Measurements from ENCODE around the gene OPCML. TPM values are rescaled to one million over a fixed set of nuclear protein-coding genes. Genes with fewer than 3 reads are reported as not detected.

The OPCML gene
- total RNA-seq, 1 donor from 2014 or later, result 4.1 TPM

DNA sequence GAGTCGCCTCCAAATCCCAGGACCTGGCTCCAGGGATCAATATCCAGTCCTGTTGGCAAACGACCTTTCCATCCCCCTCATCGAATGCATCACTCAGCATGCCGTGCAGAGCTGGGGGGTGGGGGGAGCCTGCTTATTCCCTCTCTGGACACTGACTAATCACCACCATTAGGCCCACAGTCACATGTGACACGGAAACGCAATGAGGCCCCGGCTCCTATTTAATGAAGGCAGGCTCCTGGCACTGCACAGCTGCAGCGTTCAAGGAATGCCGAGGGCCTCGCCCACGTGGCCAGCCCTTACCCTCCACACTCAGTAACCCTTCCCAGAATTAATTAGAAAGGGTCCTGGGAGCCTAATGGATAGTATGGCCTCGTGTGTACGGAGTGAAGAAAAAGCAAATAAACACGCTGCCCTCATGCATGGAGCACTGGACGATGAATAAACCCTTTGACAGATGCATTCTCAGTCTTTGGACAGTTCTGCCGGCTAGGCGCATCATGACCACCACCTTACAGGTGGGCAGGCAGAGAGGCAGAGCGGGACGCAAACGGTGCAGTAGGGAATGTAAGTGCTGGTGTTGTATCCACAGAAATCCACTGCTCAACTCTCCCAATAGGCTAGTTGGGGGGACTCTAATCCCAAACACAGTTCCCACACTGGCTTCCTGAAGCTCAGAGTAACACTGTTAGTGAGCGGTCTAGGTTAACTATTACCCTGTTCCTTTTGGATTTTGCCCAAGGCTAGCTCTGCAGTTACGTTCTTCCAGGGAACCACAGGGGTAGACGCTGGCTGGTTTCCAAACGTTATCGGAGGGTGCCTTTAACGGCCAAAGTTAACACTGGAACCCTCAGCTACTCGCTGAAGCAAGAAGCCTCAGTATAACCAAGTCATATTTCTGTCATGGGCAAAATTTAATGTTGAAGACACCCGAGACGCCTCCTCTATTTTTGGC lies 490.1 kb downstream of the OPCML start:
- H3K4me3 Mint-ChIP-seq (ENCODE audit: unreplicated experiment), result no peak overlapping the region
- no peaks in the 10 kb centered on the region for H3K9me3 Mint-ChIP-seq (ENCODE audit: unreplicated experiment)
- peaks cover 26% of the 10 kb centered on the region for H3K4me1 Mint-ChIP-seq (ENCODE audit: unreplicated experiment)

DNA sequence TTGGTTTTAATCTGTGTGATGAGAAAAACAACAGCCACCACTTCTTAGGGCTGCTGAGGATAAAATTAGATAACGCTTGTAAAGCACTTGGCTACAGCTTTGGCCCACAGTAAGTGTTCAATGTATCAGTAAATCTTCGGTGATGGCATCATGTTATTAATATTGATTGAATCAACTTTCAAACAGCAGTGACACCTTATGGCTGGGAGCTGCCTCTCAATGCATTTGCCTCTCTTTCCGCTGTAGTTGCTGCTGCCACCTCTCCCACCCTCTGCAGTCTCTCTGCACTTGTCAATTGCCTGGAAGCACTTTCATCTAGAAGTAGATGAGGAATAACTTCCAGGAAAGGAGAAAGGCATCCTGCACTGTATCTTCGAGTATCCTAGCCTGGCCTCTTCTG lies 491.1 kb downstream of the OPCML start:
- Mint-ChIP-seq H3K27ac (ENCODE audit: unreplicated experiment) (no peak overlapping the region), H3K4me3 (ENCODE audit: unreplicated experiment) (no peak overlapping the region), H3K9me3 (ENCODE audit: unreplicated experiment) (no peaks in the 10 kb centered on the region), H3K36me3 (ENCODE audit: low read depth, unreplicated experiment) (no peaks in the 10 kb centered on the region), H3K4me1 (ENCODE audit: unreplicated experiment) (peaks cover 26% of the 10 kb centered on the region), H3K27me3 (ENCODE audit: unreplicated experiment) (peaks cover 5% of the 10 kb centered on the region)
- TF ChIP-seq, protein P1, sequence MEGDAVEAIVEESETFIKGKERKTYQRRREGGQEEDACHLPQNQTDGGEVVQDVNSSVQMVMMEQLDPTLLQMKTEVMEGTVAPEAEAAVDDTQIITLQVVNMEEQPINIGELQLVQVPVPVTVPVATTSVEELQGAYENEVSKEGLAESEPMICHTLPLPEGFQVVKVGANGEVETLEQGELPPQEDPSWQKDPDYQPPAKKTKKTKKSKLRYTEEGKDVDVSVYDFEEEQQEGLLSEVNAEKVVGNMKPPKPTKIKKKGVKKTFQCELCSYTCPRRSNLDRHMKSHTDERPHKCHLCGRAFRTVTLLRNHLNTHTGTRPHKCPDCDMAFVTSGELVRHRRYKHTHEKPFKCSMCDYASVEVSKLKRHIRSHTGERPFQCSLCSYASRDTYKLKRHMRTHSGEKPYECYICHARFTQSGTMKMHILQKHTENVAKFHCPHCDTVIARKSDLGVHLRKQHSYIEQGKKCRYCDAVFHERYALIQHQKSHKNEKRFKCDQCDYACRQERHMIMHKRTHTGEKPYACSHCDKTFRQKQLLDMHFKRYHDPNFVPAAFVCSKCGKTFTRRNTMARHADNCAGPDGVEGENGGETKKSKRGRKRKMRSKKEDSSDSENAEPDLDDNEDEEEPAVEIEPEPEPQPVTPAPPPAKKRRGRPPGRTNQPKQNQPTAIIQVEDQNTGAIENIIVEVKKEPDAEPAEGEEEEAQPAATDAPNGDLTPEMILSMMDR (IDR thresholded peaks at IDR 0.05; ENCODE audit: unreplicated experiment), result no peak
- DNase-seq (ENCODE audit: low spot score), result no peak

More for the DNA sequence above, 490.1 kb downstream of the OPCML start:
- H3K36me3 Mint-ChIP-seq (ENCODE audit: low read depth, unreplicated experiment), result no peaks in the 10 kb centered on the region
- H3K27me3 Mint-ChIP-seq (ENCODE audit: unreplicated experiment), result peaks cover 5% of the 10 kb centered on the region
- DNase-seq (ENCODE audit: low spot score), result no peak
- no peak overlapping the region for H3K27ac Mint-ChIP-seq (ENCODE audit: unreplicated experiment)
- TF ChIP-seq, protein P1 (IDR thresholded peaks at IDR 0.05; ENCODE audit: unreplicated experiment), result no peak

DNA sequence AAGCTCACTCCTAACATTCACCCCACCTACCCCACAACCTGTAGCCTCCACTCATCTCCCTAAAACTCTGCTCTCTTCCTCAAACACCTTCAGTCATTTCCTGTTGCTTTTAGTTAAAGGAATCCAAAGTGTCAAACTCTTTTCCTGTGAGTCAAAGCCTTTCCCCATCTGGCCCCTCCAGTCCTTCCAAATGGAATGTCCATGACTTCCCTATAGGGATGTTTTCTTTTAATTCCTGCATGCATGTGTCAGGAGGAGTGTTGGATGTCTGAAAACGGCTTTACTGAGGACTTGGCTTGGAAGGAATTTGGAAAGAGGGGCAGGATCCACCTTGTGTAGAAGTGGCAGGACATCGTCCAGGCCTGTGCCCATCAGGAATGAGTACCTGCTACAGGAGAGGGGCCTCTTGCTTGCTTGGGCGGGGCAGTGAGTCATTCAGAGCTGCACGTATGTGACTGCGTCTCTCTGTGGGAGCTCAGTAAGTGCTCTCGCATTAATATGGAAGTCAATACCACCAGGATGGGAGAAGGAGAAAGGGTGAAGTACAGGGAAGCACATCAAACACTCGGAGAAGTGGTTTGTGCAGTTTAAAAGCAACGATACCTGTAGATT lies 491.9 kb downstream of the OPCML start:
- Mint-ChIP-seq H3K36me3 (ENCODE audit: low read depth, unreplicated experiment) (no peaks in the 10 kb centered on the region), H3K27ac (ENCODE audit: unreplicated experiment) (peak overlapping the region; percentile 72), H3K9me3 (ENCODE audit: unreplicated experiment) (no peaks in the 10 kb centered on the region), H3K4me3 (ENCODE audit: unreplicated experiment) (no peak overlapping the region), H3K27me3 (ENCODE audit: unreplicated experiment) (peaks cover 5% of the 10 kb centered on the region), H3K4me1 (ENCODE audit: unreplicated experiment) (peaks cover 26% of the 10 kb centered on the region)
- TF ChIP-seq, protein P1 (IDR thresholded peaks at IDR 0.05; ENCODE audit: unreplicated experiment), result no peak
- DNase-seq (ENCODE audit: low spot score), result peak; percentile 14

DNA sequence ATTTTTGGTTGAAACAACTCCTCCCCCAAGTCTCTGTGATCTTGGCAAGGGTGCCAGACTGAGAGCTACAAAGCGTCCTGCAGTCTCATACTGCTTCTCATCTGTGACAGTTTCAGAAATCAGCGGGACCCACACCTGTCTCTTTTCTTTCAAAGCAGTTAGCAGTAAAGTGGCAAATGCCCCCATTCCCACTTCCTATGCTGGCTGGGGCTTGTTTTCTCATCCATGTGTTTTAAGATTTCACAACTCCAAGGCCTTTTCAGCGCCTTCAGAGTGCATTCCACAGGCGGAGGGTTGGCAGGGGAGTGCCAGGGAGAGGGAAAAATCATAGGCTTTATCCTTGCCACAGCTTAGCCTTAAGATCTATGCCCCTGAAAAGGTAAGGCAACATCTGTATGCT lies 493.5 kb downstream of the OPCML start:
- Mint-ChIP-seq H3K36me3 (ENCODE audit: low read depth, unreplicated experiment) (no peaks in the 10 kb centered on the region), H3K9me3 (ENCODE audit: unreplicated experiment) (no peaks in the 10 kb centered on the region), H3K4me1 (ENCODE audit: unreplicated experiment) (peaks cover 26% of the 10 kb centered on the region), H3K4me3 (ENCODE audit: unreplicated experiment) (no peak overlapping the region), H3K27me3 (ENCODE audit: unreplicated experiment) (peaks cover 2% of the 10 kb centered on the region), H3K27ac (ENCODE audit: unreplicated experiment) (no peak overlapping the region)
- DNase-seq (ENCODE audit: low spot score), result no peak
- TF ChIP-seq, protein P1 (IDR thresholded peaks at IDR 0.05; ENCODE audit: unreplicated experiment), result no peak

DNA sequence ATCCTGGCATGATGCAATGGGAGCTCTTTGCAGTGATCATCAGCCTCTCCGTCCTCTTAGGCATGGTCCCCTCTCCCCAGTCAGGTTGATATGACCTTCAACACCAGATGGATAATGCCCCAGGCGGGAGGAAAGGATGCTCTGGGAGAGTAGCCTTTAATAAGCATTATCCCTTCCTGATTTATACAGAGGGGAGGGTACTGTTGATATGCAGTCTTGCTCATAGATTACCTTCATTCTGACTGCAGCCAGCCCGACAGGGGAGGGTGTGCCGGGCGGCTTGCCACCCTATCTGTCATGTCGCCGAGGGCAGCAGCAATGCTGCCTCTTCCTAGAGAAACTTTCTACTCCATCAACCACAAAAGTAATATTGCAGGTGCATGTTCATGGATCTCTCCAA lies 497.4 kb downstream of the OPCML start:
- no peak for DNase-seq (ENCODE audit: low spot score)
- peaks cover 10% of the 10 kb centered on the region for H3K4me1 Mint-ChIP-seq (ENCODE audit: unreplicated experiment)
- TF ChIP-seq, protein P1 (IDR thresholded peaks at IDR 0.05; ENCODE audit: unreplicated experiment), result no peak
- no peaks in the 10 kb centered on the region for H3K36me3 Mint-ChIP-seq (ENCODE audit: low read depth, unreplicated experiment)
- no peaks in the 10 kb centered on the region for H3K9me3 Mint-ChIP-seq (ENCODE audit: unreplicated experiment)
- H3K4me3 Mint-ChIP-seq (ENCODE audit: unreplicated experiment), result no peak overlapping the region
- H3K27me3 Mint-ChIP-seq (ENCODE audit: unreplicated experiment), result peaks cover 2% of the 10 kb centered on the region
- H3K27ac Mint-ChIP-seq (ENCODE audit: unreplicated experiment), result no peak overlapping the region
